Upper lobe of left lung (tissue), 6 donors: Measurements from ENCODE around the gene MIA3. TPM values are rescaled to one million over a fixed set of nuclear protein-coding genes. Genes with fewer than 3 reads are reported as not detected.
A peak's percentile ranks its signal among the peaks of the same experiment; 100 is the strongest.

ENCODE experiments used
- ATAC-seq, 2 donors: fragments of 200-7000 bp; cut with Tn5 transposase; one replicate each; pipeline ENCODE4 v1.9.1; 2022; ENCODE audit warnings: mild to moderate bottlenecking in 2 of 2, moderate library complexity in 2 of 2; ENCODE audit not compliant: low FRiP score in 2 of 2
- DNase-seq, 2 donors: peaks; one replicate each; pipeline ENCODE4 v3.0.0-alpha.2; 2019 to 2020
- H3K27ac ChIP-seq, 4 donors: fragments of 200-600 bp; sonication (generic); one replicate each; pipeline ENCODE4 v1.5.1; 2016 to 2019
- H3K27me3 ChIP-seq, 4 donors: fragments of 200-600 bp; sonication (generic); one replicate each; pipeline ENCODE4 v1.5.1; 2017 to 2019
- H3K36me3 ChIP-seq, 4 donors: fragments of 200-600 bp; sonication (generic); one replicate each; pipeline ENCODE4 v1.5.1; 2016 to 2019
- H3K4me1 ChIP-seq, 4 donors: fragments of 200-600 bp; sonication (generic); one replicate each; pipeline ENCODE4 v1.5.1; 2018 to 2019
- H3K4me3 ChIP-seq, 4 donors: fragments of 200-600 bp; sonication (generic); one replicate each; pipeline ENCODE4 v1.5.1; 2017 to 2019; ENCODE audit warnings: mild to moderate bottlenecking in 2 of 4, moderate library complexity in 1 of 4
- H3K9me3 ChIP-seq, 4 donors: fragments of 200-600 bp; sonication (generic); one replicate each; pipeline ENCODE4 v1.5.1; 2018 to 2019
- EP300 ChIP-seq, 4 donors: sonication (generic); formaldehyde crosslinking; IDR thresholded peaks; one replicate each; pipeline ENCODE4 v1.5.1; 2017; ENCODE audit warnings: antibody characterized with exemption in 4 of 4, control low read depth in 2 of 4
- POLR2A ChIP-seq, 4 donors: fragments of 450-650 bp; IDR thresholded peaks; one replicate each; pipeline ENCODE4 v1.5.1; 2016 to 2017; ENCODE audit warnings: antibody characterized with exemption in 4 of 4, mild to moderate bottlenecking in 2 of 4
- POLR2AphosphoS5 ChIP-seq, 2 donors: sonication (generic); formaldehyde crosslinking; IDR thresholded peaks; one replicate each; pipeline ENCODE4 v1.5.1; 2017; ENCODE audit warnings: antibody characterized with exemption in 2 of 2
- WGBS, 2 donors: methylation state at CpG; one replicate each; pipeline ENCODE4 v1.1.5; 2017 to 2018; 5-methylcytosine and 5-hydroxymethylcytosine counted together
- total RNA-seq, 6 donors: library from RNA; depleted of rRNA in 4 of 6; stranded (reverse); fragments of >200 nt in 4 of 6; gene quantifications; one replicate each; pipeline versions ENCODE4 v1.1.0 to v1.2.1, GENCODE V29; 2016 to 2021
- TF ChIP-seq, protein P1 (sequence below), 6 experiments: fragments of 450-650 bp in 4 of 6; fragments of 200-600 bp in 2 of 6; sonication (generic) in 2 of 6; IDR thresholded peaks; one replicate each; pipeline ENCODE4 v1.5.1; 2016 to 2019; ENCODE audit warnings: antibody characterized with exemption in 6 of 6
- donor health status: DM: no; HTN: no; CAD: no; lungs with moderate emphysema.
- donor health status: DM: no; HTN: yes; CAD: no; lungs with severe emphysema.

MIA3 gene
- total RNA-seq, 6 donors from 2014 or later: 29.6 to 76.0 (median 58.2) TPM

- ATAC-seq: no peak
- no peak for DNase-seq
- Histone ChIP-seq H3K27me3 (no peaks in the 10 kb centered on the region), H3K27ac (no peak overlapping the region), H3K4me1 (no peaks in the 10 kb centered on the region), H3K4me3 (no peak overlapping the region), H3K9me3 (no peaks in the 10 kb centered on the region), H3K36me3 (peaks cover 0 to 77% (median 45%) of the 10 kb centered on the region in 4 donors)
- no peak for TF ChIP-seq POLR2AphosphoS5 (IDR thresholded peaks at IDR 0.05)
- no peak for TF ChIP-seq EP300 (IDR thresholded peaks at IDR 0.05)
- TF ChIP-seq POLR2A (IDR thresholded peaks at IDR 0.05): no peak
- TF ChIP-seq, protein P1, sequence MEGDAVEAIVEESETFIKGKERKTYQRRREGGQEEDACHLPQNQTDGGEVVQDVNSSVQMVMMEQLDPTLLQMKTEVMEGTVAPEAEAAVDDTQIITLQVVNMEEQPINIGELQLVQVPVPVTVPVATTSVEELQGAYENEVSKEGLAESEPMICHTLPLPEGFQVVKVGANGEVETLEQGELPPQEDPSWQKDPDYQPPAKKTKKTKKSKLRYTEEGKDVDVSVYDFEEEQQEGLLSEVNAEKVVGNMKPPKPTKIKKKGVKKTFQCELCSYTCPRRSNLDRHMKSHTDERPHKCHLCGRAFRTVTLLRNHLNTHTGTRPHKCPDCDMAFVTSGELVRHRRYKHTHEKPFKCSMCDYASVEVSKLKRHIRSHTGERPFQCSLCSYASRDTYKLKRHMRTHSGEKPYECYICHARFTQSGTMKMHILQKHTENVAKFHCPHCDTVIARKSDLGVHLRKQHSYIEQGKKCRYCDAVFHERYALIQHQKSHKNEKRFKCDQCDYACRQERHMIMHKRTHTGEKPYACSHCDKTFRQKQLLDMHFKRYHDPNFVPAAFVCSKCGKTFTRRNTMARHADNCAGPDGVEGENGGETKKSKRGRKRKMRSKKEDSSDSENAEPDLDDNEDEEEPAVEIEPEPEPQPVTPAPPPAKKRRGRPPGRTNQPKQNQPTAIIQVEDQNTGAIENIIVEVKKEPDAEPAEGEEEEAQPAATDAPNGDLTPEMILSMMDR (IDR thresholded peaks at IDR 0.05): no peak
- 55 to 68% methylated on average over 2 of the region's 2 CpGs for WGBS, 2 donors
Observed at GRCh38 chr1:222632749-222633148, 14.9 kb downstream of the MIA3 start.

DNA sequence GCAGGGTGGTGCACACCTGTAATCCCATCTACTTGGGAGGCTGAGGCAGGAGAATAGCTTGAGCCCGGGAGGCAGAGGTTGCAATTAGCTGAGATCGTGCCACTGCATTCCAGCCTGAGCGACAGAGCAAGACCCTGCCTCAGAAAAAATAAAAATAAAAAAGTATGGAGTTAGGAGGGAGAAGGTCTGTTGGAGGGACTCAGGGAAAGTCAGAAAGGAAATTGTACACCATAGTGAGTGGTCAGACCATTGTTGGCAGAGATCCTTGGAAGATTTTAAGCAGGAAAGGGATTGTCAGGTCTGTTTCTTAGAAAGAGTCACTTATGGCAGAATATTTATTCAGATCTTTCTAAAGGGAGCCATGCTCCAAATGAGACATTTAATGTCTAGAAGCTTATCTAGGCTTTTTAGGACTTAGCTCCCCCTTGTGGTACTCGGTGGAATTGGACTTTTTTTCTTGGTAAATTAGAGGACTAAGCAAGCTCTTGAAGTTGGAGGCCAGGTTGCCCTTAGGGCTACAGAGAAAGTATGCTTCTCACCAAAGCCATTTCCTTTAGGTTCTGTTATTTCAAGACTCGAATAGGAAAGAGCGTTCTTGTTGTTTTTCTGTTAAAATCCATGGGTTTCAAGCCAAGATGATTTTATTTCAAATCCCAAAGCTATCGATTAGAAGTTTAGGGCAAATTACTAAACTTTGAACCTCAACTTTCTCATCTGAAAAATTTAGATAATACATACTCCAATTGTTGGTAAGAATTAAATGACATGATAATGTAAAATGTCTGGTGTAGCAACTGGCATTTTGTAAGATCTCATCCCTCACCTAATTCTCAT lies 16.5 kb downstream of the MIA3 start:
- H3K27me3 ChIP-seq: no peaks in the 10 kb centered on the region
- no peak overlapping the region for H3K27ac ChIP-seq
- H3K36me3 ChIP-seq: peaks cover 0 to 74% (median 30%) of the 10 kb centered on the region in 4 donors
- no peak overlapping the region for H3K4me3 ChIP-seq
- TF ChIP-seq, protein P1 (IDR thresholded peaks at IDR 0.05): peak; percentile 77 to 90 (median 84)
- no peak for TF ChIP-seq POLR2AphosphoS5 (IDR thresholded peaks at IDR 0.05)
- 51 to 55% methylated on average over 7 of the region's 7 CpGs for WGBS, 2 donors
- ATAC-seq: peak; percentile 77 to 91
- H3K4me1 ChIP-seq: no peaks in the 10 kb centered on the region
- peak in 1 of 2 donors; percentile 33 for DNase-seq
- no peaks in the 10 kb centered on the region for H3K9me3 ChIP-seq

GRCh38 chr1:222641269-222641948 lies 23.5 kb downstream of the MIA3 start:
- Histone ChIP-seq H3K4me1 (peaks cover 13 to 16% (median 15%) of the 10 kb centered on the region in 4 donors), H3K9me3 (no peaks in the 10 kb centered on the region), H3K27me3 (no peaks in the 10 kb centered on the region), H3K27ac (no peak overlapping the region), H3K4me3 (no peak overlapping the region), H3K36me3 (peaks cover 0 to 31% (median 0%) of the 10 kb centered on the region in 4 donors)
- DNase-seq (no peak), ATAC-seq (no peak)
- TF ChIP-seq EP300 (IDR thresholded peaks at IDR 0.05): no peak
- TF ChIP-seq POLR2A (IDR thresholded peaks at IDR 0.05): no peak
- TF ChIP-seq, protein P1 (IDR thresholded peaks at IDR 0.05): no peak
- TF ChIP-seq POLR2AphosphoS5 (IDR thresholded peaks at IDR 0.05): no peak
- WGBS, 2 donors: 74% methylated on average over 5 of the region's 5 CpGs

DNA sequence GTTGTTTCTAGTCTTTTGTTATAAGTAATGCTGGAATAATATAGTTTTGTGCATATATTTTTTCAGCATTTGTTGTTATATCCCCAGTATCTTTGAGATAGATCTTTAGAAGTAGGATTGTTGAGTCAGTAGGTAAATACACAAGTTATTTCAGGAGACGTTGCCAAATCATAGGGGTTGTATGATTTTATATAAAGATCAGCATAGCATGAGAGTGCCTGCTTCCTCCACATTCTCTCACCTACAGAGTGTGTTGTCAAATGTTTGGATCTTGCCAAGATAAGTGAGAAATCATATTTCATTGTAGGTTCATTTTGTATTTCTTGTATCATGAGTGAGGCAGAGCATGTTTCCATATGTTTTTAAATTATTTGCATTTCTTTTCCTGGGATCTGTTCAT lies 24.6 kb downstream of the MIA3 start:
- no peaks in the 10 kb centered on the region for H3K9me3 ChIP-seq
- no peak for TF ChIP-seq EP300 (IDR thresholded peaks at IDR 0.05)
- no peak for TF ChIP-seq POLR2A (IDR thresholded peaks at IDR 0.05)
- peaks cover 0 to 36% (median 2%) of the 10 kb centered on the region in 4 donors for H3K36me3 ChIP-seq
- H3K27ac ChIP-seq: no peak overlapping the region
- 69 to 84% methylated on average over 1 of the region's 1 CpG for WGBS, 2 donors
- no peaks in the 10 kb centered on the region for H3K27me3 ChIP-seq
- DNase-seq (no peak), ATAC-seq (no peak)
- peaks cover 13 to 16% (median 15%) of the 10 kb centered on the region in 4 donors for H3K4me1 ChIP-seq
- H3K4me3 ChIP-seq: no peak overlapping the region

DNA sequence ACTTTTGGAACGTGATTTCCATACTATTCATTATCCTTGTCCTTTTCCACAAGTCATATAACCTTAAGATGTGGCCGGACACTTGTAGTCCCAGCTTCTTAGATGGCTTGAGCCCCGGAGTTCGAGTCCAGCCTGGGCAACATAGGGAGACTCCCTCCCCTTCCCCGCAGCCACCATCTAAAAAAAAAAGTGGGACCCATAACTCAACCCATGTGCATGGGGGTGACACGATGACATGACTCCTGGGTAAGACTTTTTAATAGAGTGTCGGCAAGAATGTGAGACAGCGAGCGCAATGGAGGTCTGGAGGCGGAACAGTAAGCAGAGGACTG lies 25.7 kb downstream of the MIA3 start:
- DNase-seq: no peak
- Histone ChIP-seq H3K36me3 (peaks cover 0 to 27% (median 2%) of the 10 kb centered on the region in 4 donors), H3K9me3 (no peaks in the 10 kb centered on the region), H3K27ac (peak overlapping the region; percentile 94 to 99 (median 96)), H3K4me1 (peaks cover 13 to 16% (median 15%) of the 10 kb centered on the region in 4 donors), H3K4me3 (peak overlapping the region; percentile 69 to 95 (median 78)), H3K27me3 (no peaks in the 10 kb centered on the region)
- TF ChIP-seq POLR2A (IDR thresholded peaks at IDR 0.05) (no peak), EP300 (IDR thresholded peaks at IDR 0.05) (no peak), POLR2AphosphoS5 (IDR thresholded peaks at IDR 0.05) (no peak)
- TF ChIP-seq, protein P1 (IDR thresholded peaks at IDR 0.05): no peak
- ATAC-seq: peak; percentile 76 to 80
- WGBS, 2 donors: 7 to 11% methylated on average over 10 of the region's 10 CpGs
